GM18508 (cell line): Measurements from ENCODE around the gene KCNJ18.
"Not testable (repeated sequence)": the region's sequence is repeated elsewhere in the genome, so short reads cannot be mapped to it uniquely, and the experiment has no call there.

Experiments used
- ATAC-seq: cut with Tn5 transposase; IDR thresholded peaks from one replicate; pipeline ENCODE4 v1.9.1; 2021; ENCODE audit warnings: moderate number of reproducible peaks; ENCODE audit not compliant: insufficient read depth, unreplicated experiment

The KCNJ18 gene

DNA sequence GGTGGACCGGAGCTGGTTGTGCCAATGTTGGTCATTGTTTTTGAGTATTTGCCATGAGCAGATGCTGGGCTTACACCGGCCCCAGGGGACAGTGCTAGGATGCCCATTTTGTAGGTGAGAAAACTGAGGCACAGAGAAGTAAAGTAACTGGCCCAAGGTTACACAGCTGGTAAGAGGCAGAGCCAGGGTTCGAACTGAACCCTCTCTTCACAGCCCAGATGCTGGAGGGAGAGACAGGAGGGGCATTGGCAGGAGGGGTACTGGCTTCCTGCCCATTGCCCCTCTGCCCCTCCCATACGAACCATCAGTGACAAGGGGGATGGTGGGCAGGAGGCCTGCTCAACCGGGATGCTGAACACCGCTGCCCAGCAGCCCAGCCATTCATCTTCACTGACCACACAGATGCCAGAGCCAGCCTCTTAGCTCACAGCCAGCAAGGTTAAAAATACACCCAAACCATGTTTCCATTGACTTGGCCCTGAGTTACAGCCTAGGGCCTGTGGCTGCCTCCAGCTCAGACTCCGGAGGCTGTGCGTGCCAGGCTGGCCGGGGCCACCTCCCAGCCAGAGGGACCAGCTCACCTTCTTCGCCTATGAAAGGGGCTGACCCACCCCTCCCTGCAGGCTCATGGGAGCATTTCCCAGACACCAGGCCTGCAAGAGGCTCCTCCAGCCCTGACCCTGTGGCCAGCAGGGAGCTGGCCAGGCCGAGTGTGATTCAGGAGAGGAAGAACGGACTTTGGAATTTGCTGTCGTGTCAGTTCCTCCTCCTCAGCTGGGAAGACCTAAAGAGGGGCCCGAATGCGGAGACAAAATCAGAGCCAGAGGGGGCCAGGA is 57.6 kb downstream of the KCNJ18 start:
- not testable (repeated sequence) for ATAC-seq

DNA sequence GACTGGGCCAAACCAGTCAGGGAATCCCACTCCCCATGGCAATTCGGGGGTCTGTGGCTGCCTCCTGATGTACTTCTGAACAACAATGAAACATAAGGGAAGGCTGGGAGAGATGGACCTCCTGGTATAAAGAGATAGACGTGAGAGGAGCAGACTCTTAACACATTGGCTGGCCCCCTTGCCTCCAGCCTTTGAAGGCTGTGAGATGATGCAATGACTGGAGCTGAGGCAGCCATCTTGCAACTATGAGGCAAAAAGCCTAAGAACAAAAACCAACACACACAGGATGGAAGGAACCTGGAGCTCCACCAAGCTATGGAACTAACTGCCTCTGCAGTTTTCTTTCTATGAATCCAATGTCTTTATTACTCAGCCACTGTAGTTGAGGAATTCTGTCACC is 58.8 kb downstream of the KCNJ18 start:
- not testable (repeated sequence) for ATAC-seq
